Dedifferentiated amniotic fluid mesenchymal stem cell (primary cell): ENCODE measurements around the gene FAM227B.
"Not testable (repeated sequence)": the region's sequence is repeated elsewhere in the genome, so short reads cannot be mapped to it uniquely, and the experiment has no call there.

ENCODE experiments used
- DNase-seq: peaks from one replicate; pipeline ENCODE4 v3.0.0-alpha.2; 2016; ENCODE audit errors: extremely low spot score

The FAM227B gene

DNA sequence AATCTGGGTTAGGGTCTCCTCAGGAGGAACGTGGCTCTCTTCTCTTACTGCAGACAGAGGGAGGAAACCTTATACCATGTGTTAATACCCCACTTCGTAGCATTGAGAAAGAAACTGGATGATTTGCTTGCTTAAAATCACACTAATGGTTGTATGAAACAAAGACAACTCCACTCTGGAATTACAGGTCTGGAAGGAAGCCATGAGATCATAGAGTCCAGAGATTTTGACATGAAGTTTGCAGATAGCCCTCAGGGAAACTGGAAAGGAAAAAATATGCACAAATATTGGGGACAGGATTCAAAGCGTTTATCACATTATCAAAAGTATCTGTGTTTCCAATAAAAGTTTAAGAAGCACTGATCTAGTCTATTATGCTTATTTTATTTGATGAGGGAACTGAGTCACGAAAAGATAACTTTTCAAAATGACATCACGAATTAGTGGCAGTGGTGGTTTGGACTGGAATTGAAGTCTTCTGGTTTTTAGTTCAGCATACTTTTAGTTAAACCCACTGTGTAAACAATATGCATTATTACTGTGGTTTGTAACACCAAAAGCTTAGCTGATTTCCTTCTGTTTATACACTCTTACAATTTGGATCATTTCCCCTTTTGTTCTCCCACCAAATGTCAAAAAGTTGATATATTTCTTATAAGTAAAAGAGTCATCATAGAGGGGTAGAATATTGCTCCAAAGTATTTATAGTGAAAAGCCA lies 180.8 kb downstream of the FAM227B start:
- no peak for DNase-seq

DNA sequence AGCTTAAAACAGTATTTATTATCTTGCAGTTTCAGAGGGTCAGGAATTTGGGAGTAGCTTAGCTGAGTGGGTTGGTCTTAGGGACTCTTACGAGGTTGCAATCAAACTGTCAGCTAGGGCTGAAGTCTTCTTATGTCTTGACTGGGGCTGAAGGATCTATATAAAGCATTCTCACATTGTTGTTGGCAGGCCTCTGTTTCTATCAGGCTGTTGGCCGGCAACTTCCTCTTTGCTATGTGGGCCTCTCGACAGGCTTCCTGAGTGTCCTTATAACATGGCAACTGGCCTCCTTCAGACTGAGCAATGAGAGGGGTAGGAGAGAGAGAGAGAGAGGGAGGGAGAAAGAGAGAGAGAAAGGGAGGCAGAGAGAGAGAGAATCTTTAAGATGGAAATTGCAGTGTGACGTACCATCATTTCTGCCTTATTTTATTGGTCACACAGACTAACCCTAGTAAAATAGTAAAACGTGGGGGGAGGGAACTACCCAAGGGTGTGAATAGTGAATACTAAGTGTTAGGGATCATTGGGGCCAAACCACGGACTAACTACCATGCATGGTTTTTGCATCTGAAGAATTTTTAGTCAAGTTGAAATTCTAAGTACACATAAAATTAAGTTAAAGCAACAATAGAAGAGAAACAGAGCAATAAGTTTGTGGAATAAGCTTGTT lies 181.5 kb downstream of the FAM227B start:
- DNase-seq, result no peak

DNA sequence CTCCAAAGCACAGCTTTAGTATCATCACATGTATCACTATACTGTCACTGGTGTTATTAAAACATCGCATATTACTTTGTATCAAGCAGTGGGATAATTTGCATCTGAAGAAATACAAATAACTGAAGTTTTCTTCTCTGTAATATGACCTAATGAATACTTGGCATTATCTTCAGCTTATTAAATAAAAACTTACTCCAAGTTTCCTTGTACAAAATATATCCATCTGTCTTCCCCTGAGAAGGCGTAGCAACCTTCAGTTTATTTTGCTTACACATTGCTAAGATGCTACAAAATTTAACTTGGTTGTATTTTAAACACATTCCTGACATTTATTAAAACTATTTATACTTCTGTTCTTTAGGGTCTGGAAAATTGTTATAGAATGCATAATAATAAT lies 183.9 kb downstream of the FAM227B start:
- no peak for DNase-seq

DNA sequence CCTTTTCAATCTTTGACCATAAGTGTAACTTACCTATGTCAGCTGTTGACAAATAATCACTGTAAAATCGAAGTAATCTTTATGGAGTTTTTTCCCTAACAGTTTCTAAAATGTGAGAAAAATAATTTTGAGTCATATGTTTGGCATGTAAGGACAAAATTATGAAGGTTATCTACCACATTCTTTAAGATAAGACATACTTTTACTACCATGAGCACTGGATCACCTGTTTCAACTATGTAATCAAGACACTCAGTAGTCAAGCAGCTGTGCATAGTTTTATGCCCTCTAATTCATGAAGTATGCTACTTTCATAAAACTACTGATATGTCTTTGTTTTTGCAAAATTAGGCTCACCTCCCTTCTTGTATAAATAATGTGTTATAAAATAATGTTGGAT lies 185.4 kb downstream of the FAM227B start:
- no peak for DNase-seq

DNA sequence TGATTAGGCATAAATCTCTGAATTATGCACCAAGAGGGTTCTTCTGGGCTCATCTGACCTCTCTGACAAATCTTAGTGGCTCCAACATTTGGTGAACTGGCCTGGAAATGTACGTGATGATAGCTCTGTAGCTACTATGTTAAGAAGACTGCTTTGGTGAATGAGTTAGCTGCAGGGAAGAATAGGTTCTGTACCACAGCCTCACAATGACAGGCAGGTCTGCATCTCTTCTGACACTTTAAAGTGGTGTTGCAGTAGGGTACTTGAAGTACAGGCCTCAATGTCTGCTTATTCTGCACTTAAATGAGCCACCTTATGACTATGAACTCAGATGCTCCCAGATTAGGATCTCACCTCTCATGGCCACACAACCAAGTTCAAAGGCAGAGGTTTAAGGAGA lies 190.6 kb downstream of the FAM227B start:
- no peak for DNase-seq

DNA sequence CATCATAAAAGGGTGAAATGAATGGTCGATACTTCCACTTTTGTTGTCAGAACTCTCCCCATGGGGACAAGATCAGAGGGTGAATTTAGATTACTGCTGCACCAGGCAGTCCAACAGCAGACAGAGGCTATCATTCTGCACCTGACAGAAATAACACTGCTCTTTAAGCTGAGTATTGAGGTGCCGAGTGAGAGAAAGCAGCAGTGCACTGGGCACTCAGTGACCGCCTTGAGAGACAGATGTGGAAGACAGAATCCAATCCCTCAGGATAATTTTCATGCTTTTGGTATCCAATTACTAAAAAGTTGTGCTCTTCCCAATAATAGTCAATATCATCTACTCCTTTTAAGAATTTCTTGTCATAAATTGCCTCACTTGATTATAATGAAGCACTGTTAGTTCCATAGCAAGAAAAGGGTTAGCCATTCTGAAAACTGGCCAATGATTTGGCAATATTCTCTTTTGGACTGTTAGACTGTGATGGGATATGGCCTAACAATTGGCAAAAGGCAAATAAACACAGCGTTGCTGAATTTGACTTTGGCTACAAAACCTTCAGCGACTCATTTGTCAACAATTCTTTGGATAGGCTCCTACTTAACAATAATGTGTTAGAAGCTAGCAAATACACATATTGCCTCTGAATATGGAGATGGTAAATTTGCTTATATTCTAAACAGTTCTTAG lies 192.1 kb downstream of the FAM227B start:
- DNase-seq, result no peak

DNA sequence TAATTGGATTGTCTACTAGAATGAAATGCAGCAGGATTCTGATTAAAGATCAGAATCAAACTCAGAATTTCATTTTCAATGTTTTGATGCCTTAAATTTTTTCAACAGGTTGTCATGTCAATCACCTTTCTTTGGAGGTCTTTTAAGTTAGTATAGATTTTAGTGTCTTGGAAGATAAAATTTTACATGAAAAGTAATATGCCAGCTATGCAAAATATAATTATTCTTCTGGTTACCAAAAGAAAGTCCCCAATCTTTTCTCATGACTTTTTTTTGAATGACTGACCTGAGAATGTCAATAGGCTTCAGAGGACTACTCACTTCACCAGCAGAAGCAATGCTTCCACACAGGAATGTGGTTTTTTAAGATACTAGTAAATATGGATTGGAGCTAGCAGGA lies 193.2 kb downstream of the FAM227B start:
- DNase-seq, result no peak

DNA sequence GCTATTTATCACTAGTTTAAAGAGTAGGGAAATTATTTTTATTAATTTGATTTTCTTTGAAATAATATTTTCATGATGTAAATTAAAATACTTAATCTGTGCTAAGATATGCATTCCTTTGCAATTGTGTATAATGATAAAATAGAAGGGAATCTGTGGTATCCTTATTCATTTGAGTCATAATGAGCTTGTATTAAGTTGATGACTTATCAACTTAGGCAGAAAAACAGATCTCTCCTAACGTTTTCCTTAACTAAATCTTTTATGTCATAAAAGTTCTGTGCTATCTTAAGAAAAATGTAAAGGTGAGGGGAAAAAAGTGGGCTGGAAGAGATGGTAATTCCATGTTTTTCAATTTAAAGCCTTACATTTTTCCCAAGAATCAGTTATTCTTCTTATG lies 195.7 kb downstream of the FAM227B start:
- DNase-seq, result no peak

DNA sequence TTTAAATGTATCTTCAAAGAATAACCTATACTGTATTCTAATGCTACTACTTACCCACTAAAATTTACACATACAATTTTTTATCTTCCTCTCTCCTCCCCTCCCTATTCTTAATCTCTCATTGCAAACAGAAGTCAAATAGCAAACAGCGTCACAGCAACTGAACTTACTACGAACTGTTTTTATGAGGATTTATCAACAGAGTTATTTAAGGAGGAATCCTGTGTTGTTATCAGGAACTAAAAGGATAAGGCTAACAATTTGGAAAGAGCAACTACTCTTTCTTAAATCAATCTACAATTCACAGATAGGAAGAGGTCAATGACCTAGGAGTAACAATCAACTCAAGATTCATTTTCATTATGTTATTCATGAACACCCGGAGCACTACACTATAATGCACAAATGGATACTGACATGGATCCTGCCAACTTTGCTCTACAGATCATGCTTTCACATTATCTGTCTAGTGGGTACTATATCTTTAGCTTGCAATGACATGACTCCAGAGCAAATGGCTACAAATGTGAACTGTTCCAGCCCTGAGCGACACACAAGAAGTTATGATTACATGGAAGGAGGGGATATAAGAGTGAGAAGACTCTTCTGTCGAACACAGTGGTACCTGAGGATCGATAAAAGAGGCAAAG lies 196.6 kb downstream of the FAM227B start:
- no peak for DNase-seq

DNA sequence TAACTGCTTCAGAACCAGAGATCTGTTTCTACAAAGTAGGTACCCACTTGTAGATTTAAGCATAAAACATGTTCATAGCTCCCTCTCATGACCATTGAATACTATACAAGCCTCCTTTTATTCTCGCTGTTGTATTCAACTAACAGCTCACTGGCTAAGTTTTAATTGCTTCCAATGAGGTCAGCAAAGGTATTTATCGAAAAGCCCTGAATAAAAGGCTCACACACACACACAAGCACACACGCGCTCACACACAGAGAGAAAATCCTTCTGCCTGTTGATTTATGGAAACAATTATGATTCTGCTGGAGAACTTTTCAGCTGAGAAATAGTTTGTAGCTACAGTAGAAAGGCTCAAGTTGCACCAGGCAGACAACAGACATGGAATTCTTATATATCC lies 197.6 kb downstream of the FAM227B start, which contains the start of gene FGF7:
Gene FGF7 (plus strand): TSS at position 222 of the 400 bp plus-strand sequence. CDS start 1,056 bp downstream, outside the sequence.
- peak; percentile 60 for DNase-seq

DNA sequence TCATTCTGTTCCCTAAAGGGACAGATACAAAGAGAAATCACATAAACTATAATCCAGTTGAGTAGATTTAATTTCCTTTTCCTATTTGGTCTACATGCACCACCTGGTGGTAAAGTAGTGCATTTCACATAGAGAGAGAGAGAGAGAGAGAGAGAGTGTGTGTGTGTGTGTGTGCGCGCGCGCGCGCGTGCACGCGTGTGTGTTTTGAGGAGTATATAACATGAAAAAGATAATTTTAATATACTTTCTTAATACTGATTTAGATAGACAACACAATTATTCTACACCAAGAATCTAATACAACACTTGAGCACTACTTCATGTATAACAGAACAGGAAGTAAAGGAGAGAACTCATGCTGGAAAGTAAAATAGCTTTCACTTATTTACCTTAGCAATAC lies 198.6 kb downstream of the FAM227B start:
- peak; percentile 63 for DNase-seq

DNA sequence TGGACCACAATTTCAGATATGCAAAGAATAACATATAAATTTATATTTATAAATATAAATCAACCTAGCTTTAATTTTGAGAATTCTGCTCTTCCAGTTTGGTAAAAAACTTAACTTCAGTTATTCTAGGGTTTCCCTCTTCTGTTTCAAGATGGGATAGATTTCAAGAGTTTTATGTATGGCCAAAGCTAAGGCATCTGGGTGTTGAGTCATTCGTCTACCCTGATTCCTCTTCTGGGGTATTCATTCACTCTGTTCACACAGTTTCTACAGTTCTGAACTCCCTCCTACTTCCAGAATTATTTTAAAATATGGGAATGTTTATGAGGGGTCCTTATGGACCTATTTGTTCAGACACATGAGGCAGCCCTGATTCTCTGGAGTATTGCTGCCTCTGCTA lies 201.8 kb downstream of the FAM227B start:
- DNase-seq, result peak; percentile 53

DNA sequence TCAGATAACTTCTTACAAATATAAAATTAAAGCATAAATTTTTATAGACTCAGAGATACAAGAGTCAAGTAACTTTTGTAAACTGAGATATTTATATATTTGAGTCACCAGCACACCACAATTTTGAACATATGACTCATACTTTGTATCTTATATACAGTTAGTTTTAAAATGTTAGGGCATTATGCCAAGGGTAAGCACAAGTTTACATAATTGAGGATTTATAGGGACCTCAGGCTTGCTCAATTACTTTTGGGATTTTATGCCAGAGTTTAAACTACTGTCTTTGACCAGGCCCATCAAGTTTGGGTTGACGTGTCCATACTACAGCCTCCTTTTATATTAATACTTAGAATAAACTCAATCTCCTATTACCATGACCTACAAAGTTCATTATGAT lies 205.0 kb downstream of the FAM227B start:
- peak; percentile 76 for DNase-seq

DNA sequence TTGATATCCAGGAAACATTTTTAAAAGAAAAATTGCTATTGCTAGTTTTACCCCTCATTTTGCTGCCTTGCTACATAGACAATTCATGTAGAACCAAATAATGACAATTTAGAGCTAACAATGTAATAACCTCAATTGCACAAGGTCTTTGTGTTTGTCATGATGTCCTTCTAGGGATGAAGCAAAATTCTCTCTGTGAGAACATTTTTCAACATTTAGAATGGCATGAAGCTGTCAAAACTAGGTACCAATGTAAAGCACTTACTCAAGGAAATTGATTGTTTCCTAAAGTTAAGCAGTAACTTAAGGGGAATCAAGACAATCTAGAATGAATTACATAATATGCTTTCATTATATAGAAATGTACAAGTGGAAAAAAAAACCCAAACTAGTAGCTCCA lies 205.5 kb downstream of the FAM227B start:
- no peak for DNase-seq

DNA sequence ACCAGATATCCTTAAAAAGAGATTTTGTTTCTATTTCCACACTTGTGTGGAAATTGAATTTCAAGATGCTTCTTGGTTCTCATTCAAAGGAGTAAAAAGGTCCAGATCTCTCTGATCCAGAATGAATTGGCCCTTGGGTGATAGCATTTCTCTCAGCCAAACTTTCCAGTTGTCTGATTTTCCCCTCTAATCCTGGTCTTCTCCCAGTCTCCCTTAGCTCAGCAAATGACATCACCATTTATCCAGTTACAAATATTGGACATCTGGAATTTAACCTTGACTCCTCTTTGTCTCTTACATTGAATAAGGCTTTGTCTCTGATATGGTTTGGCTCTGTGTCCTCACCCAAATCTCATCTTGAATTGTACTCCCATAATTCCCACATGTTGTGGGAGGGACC lies 207.8 kb downstream of the FAM227B start:
- no peak for DNase-seq

DNA sequence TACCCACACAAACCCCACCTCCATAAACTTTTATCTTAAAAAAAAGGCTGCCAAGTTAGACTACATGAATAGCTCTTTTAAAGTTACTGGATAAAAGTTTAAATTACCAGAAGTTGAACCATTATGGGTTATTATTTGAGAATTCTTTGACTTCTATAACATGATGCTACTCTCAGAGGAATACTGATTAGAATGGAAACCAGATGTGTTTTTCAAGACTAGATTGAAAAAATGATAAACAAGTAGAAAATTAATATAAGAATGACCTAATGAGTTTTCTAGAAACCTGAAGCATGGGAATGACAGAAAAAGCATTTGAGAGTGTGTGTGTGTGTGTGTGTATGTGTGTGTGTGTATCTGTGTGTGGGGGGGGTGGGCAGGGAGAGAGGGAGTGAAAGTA lies 210.0 kb downstream of the FAM227B start:
- no peak for DNase-seq

DNA sequence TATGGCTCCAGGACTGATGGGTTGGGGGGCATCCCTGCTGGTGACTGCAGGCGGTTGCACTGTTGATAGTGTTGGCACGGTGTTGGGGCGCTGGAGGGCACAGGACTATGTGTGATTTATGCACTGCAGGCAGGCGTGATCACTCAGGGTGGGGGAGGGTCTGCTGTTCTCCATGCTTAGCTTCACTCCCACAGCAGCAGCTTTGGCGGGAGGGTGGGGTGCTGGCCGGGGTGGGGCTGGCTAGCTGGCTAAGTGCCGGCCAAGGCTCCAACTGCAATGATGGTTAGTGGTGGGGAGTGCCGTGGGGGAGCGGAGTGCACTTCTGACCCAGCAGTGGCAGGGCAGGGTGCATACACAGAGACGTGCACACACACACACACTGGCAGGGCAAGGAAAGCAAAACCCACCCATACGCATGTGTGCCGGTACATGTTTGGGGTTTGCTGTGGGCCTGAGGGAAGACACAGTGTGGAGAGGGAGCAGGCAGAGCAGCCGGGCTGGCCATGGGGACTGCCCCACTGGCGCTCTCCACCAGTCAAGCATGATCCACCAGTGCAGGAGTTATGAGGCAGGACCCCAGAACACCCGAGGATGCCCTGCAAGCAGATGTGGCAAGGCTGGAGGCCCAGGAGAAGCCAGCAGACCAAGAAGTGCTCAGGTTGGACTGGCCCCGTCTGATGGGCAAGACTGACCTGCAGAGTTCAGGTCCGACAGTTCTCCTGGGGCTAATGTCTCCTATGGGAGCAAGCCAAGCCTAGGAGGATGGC lies 214.1 kb downstream of the FAM227B start:
- no peak for DNase-seq

DNA sequence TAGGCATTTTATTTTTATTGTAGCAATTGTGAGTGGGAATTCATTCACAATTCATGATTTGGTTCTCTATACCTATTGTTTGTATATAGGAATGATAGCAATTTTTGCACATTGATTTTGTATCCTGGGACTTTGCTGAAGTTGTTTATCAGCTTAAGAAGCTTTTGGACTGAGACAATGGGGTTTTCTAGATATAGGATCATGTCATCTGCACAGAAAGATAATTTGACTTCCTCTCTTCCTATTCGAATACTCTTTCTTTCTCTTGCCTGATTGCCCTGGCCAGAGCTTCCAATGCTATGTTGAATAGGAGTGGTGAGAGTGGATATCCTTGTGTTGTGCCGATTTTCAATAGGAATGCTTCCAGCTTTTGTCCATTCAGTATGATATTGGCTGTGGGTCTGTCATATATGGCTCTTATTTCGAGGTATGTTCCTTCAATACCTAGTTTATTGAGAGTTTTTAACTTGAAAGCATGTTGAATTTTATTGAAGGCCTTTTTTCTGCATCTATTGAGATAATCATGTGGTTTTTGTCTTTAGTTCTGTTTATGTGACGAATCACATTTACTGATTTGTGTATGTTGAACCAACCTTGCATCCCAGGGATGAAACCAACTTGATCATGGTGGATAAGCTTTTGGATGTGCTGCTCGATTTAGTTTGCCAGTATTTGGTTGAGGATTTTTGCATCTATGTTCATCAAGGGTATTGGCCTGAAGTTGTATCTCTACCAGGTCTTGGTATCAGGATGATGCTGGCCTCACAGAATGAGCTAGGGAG lies 217.9 kb downstream of the FAM227B start:
- DNase-seq, result not testable (repeated sequence)

DNA sequence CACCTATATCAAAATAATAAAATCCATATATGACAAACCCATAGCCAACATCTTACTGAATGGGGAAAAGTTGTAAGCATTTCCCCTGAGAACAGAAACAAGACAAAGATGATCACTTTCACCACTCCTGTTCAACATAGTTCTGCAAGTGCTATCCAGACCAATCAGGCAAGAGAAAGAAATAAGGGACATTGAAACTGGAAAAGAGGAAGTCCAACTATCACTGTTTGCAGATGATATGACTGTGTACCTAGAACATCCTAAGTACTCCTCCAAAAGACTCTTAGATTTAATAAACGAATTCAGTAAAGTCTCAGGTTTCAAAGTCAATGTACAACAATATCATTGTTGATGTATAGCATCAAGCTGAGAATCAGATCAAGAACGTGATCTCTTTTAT lies 233.1 kb downstream of the FAM227B start:
- DNase-seq, result no peak

DNA sequence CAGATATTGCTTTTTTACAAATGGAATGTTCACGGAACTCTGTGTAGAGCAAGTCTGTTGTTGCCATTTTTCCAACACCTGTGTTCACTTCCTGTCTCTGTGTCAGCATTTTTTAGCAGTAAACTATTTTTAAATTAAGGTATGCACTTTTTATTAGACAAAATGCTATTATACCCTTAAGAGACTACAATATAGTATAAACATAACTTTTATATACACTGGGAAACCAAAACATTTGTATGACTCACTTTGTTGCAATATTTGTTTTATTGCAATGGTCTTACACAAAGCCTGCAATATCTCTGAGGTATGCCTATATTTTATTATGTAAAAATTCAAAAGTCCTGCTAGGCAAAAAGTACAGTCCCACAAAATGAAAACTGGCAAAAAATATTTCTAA lies 237.4 kb downstream of the FAM227B start:
- DNase-seq, result peak; percentile 51

DNA sequence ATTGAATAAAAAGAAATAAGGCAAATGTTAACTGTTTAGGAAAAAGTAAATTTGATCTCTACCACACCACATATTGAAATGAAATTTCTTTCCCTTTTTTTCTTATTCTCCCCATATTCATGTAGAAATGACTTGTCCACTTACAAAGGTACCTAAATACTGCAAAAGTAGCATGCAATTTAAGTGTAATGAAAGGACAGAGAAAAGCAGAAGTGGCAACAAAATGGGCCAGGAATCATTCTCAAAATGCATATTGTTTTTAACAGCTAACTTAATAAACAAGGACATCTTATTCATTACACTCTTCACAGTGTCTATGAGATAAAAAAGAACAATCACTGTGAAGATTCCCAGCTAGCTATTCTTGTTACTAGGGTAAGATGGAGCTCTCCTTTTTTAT lies 238.2 kb downstream of the FAM227B start:
- no peak for DNase-seq
